Glutamatergic neuron (in vitro differentiated cells): ENCODE results near the gene CYP4F2. TPM values are rescaled to one million over a fixed set of nuclear protein-coding genes. Genes with fewer than 3 reads are reported as not detected.
"Not testable (repeated sequence)": the region's sequence is repeated elsewhere in the genome, so short reads cannot be mapped to it uniquely, and the experiment has no call there.

Experiments used
- DNase-seq: peaks from one replicate; pipeline ENCODE4 v3.0.0; 2022
- H3K27ac Mint-ChIP-seq: one replicate; pipeline ENCODE4 v1.8.0; 2020; ENCODE audit warnings: mild to moderate bottlenecking, mixed read lengths, inconsistent platforms; ENCODE audit not compliant: unreplicated experiment
- H3K27me3 Mint-ChIP-seq: one replicate; pipeline ENCODE4 v1.8.0; 2020; ENCODE audit warnings: mild to moderate bottlenecking, moderate library complexity, mixed read lengths, inconsistent platforms; ENCODE audit not compliant: unreplicated experiment
- H3K36me3 Mint-ChIP-seq: one replicate; pipeline ENCODE4 v1.8.0; 2020; ENCODE audit warnings: mild to moderate bottlenecking, mixed read lengths, inconsistent platforms; ENCODE audit not compliant: unreplicated experiment
- H3K4me1 Mint-ChIP-seq: one replicate; pipeline ENCODE4 v1.8.0; 2020; ENCODE audit warnings: mild to moderate bottlenecking, low read depth, mixed read lengths, inconsistent platforms; ENCODE audit not compliant: unreplicated experiment
- H3K4me3 Mint-ChIP-seq: one replicate; pipeline ENCODE4 v1.8.0; 2020; ENCODE audit warnings: mild to moderate bottlenecking, mixed read lengths, inconsistent platforms; ENCODE audit not compliant: unreplicated experiment
- H3K9me3 Mint-ChIP-seq: one replicate; pipeline ENCODE4 v1.8.0; 2020; ENCODE audit warnings: mild to moderate bottlenecking, moderate library complexity, mixed read lengths, inconsistent platforms; ENCODE audit not compliant: unreplicated experiment
- total RNA-seq: library from RNA; stranded (reverse); fragmentation: NEBNext Ultra II Directional; extraction: Animal tissue kit (Norgen Biotek cat#: 25700); gene quantifications from one replicate; pipeline ENCODE4 v1.2.1, GENCODE V29; 2021; ENCODE audit not compliant: unreplicated experiment
- TF ChIP-seq, protein P1 (sequence below): fragments of 200-600 bp; sonication (generic); IDR thresholded peaks from one replicate; pipeline ENCODE4 v1.5.0; 2021; ENCODE audit not compliant: partially characterized antibody, unreplicated experiment

Gene CYP4F2
- total RNA-seq, 1 donor from 2014 or later: not detected

DNA sequence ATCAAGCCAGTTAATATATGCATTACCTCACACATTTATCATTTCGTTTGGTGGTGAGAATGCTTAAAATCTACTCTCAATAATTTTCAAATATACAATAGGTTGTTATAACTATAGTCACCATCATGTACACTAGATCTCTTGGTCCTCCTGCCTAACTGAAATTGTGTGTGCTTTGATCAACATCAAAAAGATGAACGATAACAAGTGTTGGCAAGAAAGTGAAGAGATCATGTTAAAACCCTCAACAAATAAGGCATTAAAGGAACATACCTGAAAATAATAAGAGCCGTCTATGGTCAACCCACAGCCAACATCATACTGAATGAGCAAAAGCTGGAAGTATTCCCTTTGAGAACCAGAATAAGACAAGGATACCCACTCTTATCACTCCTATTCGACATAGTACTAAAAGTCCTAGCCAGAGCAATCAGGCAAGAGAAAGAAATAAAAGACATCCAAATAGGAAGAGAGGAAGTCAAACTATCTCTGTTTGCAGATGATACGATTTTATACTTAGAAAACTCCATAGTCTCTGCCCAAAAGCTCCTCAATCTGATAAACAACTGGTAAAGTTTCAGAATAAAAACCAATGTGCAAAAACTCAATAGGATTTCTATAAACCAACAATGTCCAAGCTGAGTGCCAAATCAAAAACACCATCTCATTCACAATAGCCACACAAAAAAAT is 54.5 kb downstream of the CYP4F2 start:
- TF ChIP-seq, protein P1, sequence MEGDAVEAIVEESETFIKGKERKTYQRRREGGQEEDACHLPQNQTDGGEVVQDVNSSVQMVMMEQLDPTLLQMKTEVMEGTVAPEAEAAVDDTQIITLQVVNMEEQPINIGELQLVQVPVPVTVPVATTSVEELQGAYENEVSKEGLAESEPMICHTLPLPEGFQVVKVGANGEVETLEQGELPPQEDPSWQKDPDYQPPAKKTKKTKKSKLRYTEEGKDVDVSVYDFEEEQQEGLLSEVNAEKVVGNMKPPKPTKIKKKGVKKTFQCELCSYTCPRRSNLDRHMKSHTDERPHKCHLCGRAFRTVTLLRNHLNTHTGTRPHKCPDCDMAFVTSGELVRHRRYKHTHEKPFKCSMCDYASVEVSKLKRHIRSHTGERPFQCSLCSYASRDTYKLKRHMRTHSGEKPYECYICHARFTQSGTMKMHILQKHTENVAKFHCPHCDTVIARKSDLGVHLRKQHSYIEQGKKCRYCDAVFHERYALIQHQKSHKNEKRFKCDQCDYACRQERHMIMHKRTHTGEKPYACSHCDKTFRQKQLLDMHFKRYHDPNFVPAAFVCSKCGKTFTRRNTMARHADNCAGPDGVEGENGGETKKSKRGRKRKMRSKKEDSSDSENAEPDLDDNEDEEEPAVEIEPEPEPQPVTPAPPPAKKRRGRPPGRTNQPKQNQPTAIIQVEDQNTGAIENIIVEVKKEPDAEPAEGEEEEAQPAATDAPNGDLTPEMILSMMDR: no peak
- no peak for DNase-seq
- peaks cover 5% of the 10 kb centered on the region for H3K36me3 Mint-ChIP-seq
- H3K4me1 Mint-ChIP-seq: no peaks in the 10 kb centered on the region
- no peaks in the 10 kb centered on the region for H3K27me3 Mint-ChIP-seq
- H3K9me3 Mint-ChIP-seq: peaks cover 12% of the 10 kb centered on the region
- H3K4me3 Mint-ChIP-seq: no peak overlapping the region
- no peak overlapping the region for H3K27ac Mint-ChIP-seq

DNA sequence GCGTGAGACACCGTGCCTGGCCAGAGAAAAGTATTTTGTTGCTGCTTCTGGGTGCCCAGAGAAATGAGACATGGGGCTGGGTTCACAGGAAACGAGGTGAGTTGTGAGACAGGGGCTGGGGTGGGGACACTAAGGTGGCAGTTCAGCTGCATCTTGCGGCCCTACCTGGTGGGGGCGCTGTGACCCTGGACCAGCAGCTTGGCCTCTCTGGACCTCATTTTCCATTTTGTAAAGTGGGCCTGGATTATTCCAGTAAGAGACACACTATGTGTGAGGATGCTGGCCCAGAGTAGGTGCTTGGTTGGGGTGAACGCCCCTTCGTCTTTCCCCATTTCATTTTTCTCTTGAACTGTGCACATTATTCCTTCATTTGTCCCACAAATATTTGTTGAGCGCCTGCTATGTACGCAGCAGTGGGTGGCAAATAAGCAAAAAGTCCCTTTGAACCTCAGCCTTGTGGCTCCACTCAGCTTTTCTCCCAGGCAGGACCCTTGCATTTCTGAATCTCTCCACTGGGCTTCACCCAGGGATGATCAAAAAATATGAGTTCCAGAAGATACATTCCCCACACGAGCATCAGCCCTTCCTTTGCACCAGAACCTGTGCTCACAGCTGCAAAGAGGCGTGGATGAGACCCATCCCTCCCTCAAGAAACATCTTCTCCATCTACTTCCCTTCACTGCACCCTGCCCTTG is 55.9 kb downstream of the CYP4F2 start:
- Mint-ChIP-seq H3K4me3 (no peak overlapping the region), H3K27me3 (no peaks in the 10 kb centered on the region), H3K27ac (no peak overlapping the region), H3K4me1 (no peaks in the 10 kb centered on the region), H3K36me3 (peaks cover 5% of the 10 kb centered on the region), H3K9me3 (peaks cover 8% of the 10 kb centered on the region)
- DNase-seq: no peak
- TF ChIP-seq, protein P1: peak; percentile 18

DNA sequence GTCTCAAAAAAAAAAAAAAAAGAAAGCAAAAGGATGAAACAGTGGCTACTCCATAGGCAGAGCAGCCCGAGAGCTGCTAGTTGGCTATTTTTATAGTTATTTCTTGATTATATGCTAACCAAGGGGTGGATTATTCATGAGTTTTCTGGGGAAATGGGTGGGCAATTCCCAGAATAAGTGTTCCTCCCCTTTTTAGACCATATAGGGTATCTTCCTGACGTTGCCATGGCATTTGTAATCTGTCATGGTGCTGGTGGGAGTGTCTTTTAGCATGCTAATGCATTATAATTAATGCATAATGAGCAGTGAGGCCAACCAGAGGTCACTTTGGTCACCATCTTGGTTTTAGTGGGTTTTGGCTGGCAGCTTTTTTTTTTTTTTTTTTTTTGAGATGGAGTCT is 57.0 kb downstream of the CYP4F2 start:
- no peak overlapping the region for H3K4me3 Mint-ChIP-seq
- peaks cover 12% of the 10 kb centered on the region for H3K9me3 Mint-ChIP-seq
- peaks cover 2% of the 10 kb centered on the region for H3K4me1 Mint-ChIP-seq
- H3K27ac Mint-ChIP-seq: no peak overlapping the region
- DNase-seq: no peak
- H3K27me3 Mint-ChIP-seq: no peaks in the 10 kb centered on the region
- no peaks in the 10 kb centered on the region for H3K36me3 Mint-ChIP-seq
- TF ChIP-seq, protein P1: no peak

DNA sequence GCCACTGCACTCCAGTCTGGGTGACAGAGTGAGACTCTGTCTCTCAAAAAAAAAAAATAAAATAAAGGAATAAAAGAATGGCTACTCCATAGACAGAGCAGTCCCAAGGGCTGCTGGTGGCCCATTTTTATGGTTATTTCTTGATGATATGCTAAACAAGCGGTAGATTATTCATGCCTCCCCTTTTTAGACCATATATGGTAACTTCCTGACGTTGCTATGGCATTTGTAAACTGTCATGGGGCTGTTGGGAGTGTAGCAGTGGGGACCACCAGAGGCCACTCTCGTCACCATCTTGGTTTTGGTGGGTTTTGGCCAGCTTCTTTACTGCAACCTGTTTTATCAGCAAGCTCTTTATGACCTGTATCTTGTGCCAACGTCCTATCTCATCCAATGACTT is 58.0 kb downstream of the CYP4F2 start:
- not testable (repeated sequence) for DNase-seq, H3K36me3 Mint-ChIP-seq, H3K4me1 Mint-ChIP-seq, H3K27me3 Mint-ChIP-seq, H3K4me3 Mint-ChIP-seq
- peaks cover 13% of the 10 kb centered on the region for H3K9me3 Mint-ChIP-seq
- peak overlapping the region; percentile 39 for H3K27ac Mint-ChIP-seq

DNA sequence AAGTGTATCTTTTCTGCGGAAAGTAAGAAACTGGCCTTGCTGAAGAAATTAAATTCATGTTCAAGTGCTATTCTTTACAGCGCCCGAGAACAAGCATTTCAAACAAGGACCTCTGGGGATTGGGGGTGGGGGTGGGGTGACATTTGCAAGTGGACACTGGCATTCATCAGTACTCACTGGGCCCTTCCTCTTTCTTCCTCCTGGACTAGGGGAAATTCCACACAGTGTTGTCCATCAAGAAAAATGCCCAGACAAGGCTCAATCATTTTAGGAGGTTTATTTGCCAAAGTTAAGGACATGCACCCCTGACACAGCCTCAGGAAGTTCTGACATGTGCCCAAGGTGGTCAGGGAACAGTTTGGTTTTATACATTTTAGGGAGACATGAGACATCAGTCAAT is 59.5 kb downstream of the CYP4F2 start:
- TF ChIP-seq, protein P1: no peak
- no peak for DNase-seq
- no peak overlapping the region for H3K27ac Mint-ChIP-seq
- no peak overlapping the region for H3K4me3 Mint-ChIP-seq
- peaks cover 3% of the 10 kb centered on the region for H3K4me1 Mint-ChIP-seq
- H3K36me3 Mint-ChIP-seq: no peaks in the 10 kb centered on the region
- H3K27me3 Mint-ChIP-seq: no peaks in the 10 kb centered on the region
- H3K9me3 Mint-ChIP-seq: peaks cover 8% of the 10 kb centered on the region
